GM12878 (cell line): ENCODE measurements around the gene CNTNAP5. TPM values are rescaled to one million over a fixed set of nuclear protein-coding genes. Genes with fewer than 3 reads are reported as not detected.

ENCODE experiments used
- ATAC-seq: fragments of 200-7000 bp; cut with Tn5 transposase; 3 replicates; pipeline ENCODE4 v1.9.1; 2020; ENCODE audit warnings: mild to moderate bottlenecking, moderate library complexity
- BruUV-seq: library from RNA; stranded (reverse); fragments of 400-500 nt; replicated peaks from 2 replicates; lab custom pipeline; 2021; lab: Mats Ljungman, UMichigan
- CTCF ChIA-PET: fragments of 300-600 bp; sonication (Branson Sonifier 250); formaldehyde crosslinking; extraction: SDS; loops from one replicate; lab custom pipeline; 2021; ENCODE audit warnings: inconsistent platforms; lab: Yijun Ruan, JAX
- POLR2A ChIA-PET: fragments of 350-600 bp; formaldehyde crosslinking; extraction: SDS; loops from one replicate; lab custom pipeline; 2021; ENCODE audit warnings: inconsistent platforms; lab: Charles Lee
- RAD21 ChIA-PET: fragments of 300-600 bp; sonication (Branson Sonifier 250); formaldehyde crosslinking; loops from one replicate; lab custom pipeline; 2023; ENCODE audit warnings: antibody characterized with exemption; ENCODE audit not compliant: unreplicated experiment; lab: Charles Lee
- SMC1A ChIA-PET: fragments of 300-600 bp; sonication (Branson Sonifier 250); formaldehyde crosslinking; loops from one replicate; lab custom pipeline; 2023; ENCODE audit not compliant: unreplicated experiment, uncharacterized antibody; lab: Charles Lee
- DNase-seq: peaks from one replicate; pipeline ENCODE4 v3.0.0-alpha.2; 2011; ENCODE audit warnings: low read depth, low spot score
- FAIRE-seq: peaks from 3 replicates; lab custom pipeline; 2011; peaks lifted over from hg19 to GRCh38; lab: Jason Lieb, UNC
- H2AFZ ChIP-seq: 2 replicates; pipeline ENCODE4 v1.6.0; 2011; ENCODE audit warnings: low read depth, low read length, control low read depth; ENCODE audit not compliant: control insufficient read depth
- H3K27ac ChIP-seq: 2 replicates; pipeline ENCODE4 v1.5.1; 2011; ENCODE audit warnings: control low read depth; ENCODE audit not compliant: control insufficient read depth, insufficient read depth
- H3K27me3 ChIP-seq, 2 experiments: replicated peaks in 1 of 2; 2 replicates each; pipeline versions ENCODE4 v1.6.0 to v1.6.1; 2011; ENCODE audit warnings: low read length in 1 of 2; ENCODE audit not compliant: control insufficient read depth in 2 of 2, insufficient read depth in 2 of 2
- H3K36me3 ChIP-seq, 2 experiments: 2 replicates each; pipeline ENCODE4 v1.5.1; 2011; ENCODE audit warnings: low read length in 1 of 2; ENCODE audit not compliant: control insufficient read depth in 2 of 2, insufficient read depth in 2 of 2
- H3K4me1 ChIP-seq: 2 replicates; pipeline ENCODE4 v1.6.1; 2011; ENCODE audit warnings: mild to moderate bottlenecking, low read length, moderate library complexity, mixed read lengths; ENCODE audit not compliant: control insufficient read depth, insufficient read depth
- H3K4me2 ChIP-seq: 2 replicates; pipeline ENCODE4 v1.6.0; 2011; ENCODE audit warnings: control low read depth; ENCODE audit not compliant: control insufficient read depth, insufficient read depth
- H3K4me3 ChIP-seq: fragments of 200-600 bp; sonication (generic); 2 replicates; pipeline ENCODE4 v1.5.1; 2016
- H3K79me2 ChIP-seq: 2 replicates; pipeline ENCODE4 v1.6.0; 2011; ENCODE audit warnings: low read length; ENCODE audit not compliant: control insufficient read depth, insufficient read depth
- H3K9ac ChIP-seq: 2 replicates; pipeline ENCODE4 v1.8.0; 2011; ENCODE audit warnings: low read length, control low read depth, mixed read lengths; ENCODE audit not compliant: control insufficient read depth, insufficient read depth
- H3K9me3 ChIP-seq: replicated peaks from 3 replicates; pipeline ENCODE4 v1.5.1; 2011; ENCODE audit warnings: mild to moderate bottlenecking, low read length; ENCODE audit not compliant: control insufficient read depth, insufficient read depth
- H4K20me1 ChIP-seq: 2 replicates; pipeline ENCODE4 v1.6.0; 2011; ENCODE audit not compliant: control insufficient read depth, insufficient read depth
- ASH2L ChIP-seq: fragments of 300-600, 200-600 bp; sonication (generic); IDR thresholded peaks from 2 replicates; pipeline ENCODE4 v1.6.1; 2017; ENCODE audit warnings: low read depth, mild to moderate bottlenecking, borderline replicate concordance
- ATF7 ChIP-seq: fragments of 450-650 bp; IDR thresholded peaks from 2 replicates; pipeline ENCODE4 v1.6.1; 2016; ENCODE audit warnings: low read depth, mild to moderate bottlenecking
- CHD2 ChIP-seq: IDR thresholded peaks from 2 replicates; pipeline ENCODE4 v1.6.1; 2011; ENCODE audit warnings: low read depth, low read length, improper control_type of control experiment, borderline replicate concordance
- CREB1 ChIP-seq: IDR thresholded peaks from 2 replicates; pipeline ENCODE4 v1.6.1; 2012; ENCODE audit warnings: low read depth, mild to moderate bottlenecking, inconsistent platforms
- EED ChIP-seq: sonication (generic); IDR thresholded peaks from 2 replicates; pipeline ENCODE4 v1.6.1; 2016; ENCODE audit warnings: antibody characterized with exemption, low read depth
- FOXM1 ChIP-seq: IDR thresholded peaks from 2 replicates; pipeline ENCODE4 v1.6.1; 2012; ENCODE audit warnings: low read depth, mild to moderate bottlenecking, inconsistent platforms, low read length, moderate library complexity
- NFXL1 ChIP-seq: fragments of 450-650 bp; IDR thresholded peaks from 2 replicates; pipeline ENCODE4 v1.6.1; 2017; ENCODE audit warnings: antibody characterized with exemption, mild to moderate bottlenecking, borderline replicate concordance
- NFYB ChIP-seq: IDR thresholded peaks from 2 replicates; pipeline ENCODE4 v1.6.1; 2011; ENCODE audit warnings: low read depth, mild to moderate bottlenecking, low read length, improper control_type of control experiment, moderate library complexity; ENCODE audit not compliant: insufficient read depth
- RCOR1 ChIP-seq: conservative IDR thresholded peaks from 2 replicates; pipeline ENCODE4 v1.6.1; 2012; ENCODE audit warnings: low read depth, low read length, improper control_type of control experiment
- SIX5 ChIP-seq: IDR thresholded peaks from 2 replicates; pipeline ENCODE4 v1.6.1; 2011; ENCODE audit warnings: mild to moderate bottlenecking, low read depth, low read length, moderate library complexity; ENCODE audit not compliant: severe bottlenecking
- SP1 ChIP-seq: IDR thresholded peaks from one replicate; pipeline ENCODE4 v1.6.1; 2011; ENCODE audit warnings: low read depth, low read length
- SRF ChIP-seq, 2 experiments: IDR thresholded peaks; 2 replicates each; pipeline ENCODE4 v1.6.1; 2011; ENCODE audit warnings: low read depth in 2 of 2, low read length in 2 of 2, mild to moderate bottlenecking in 1 of 2, moderate library complexity in 1 of 2
- USF1 ChIP-seq: IDR thresholded peaks from 2 replicates; pipeline ENCODE4 v1.6.1; 2011; ENCODE audit warnings: borderline replicate concordance, low read depth, mild to moderate bottlenecking, moderate library complexity, mixed read lengths, low read length; ENCODE audit not compliant: insufficient read depth; ENCODE audit errors: extremely low read length
- ZNF24 ChIP-seq: fragments of 450-650 bp; IDR thresholded peaks from 2 replicates; pipeline ENCODE4 v1.6.1; 2017; ENCODE audit warnings: antibody characterized with exemption, mild to moderate bottlenecking
- WGBS: methylation state at CpG from one replicate; pipeline ENCODE4 v1.1.6; 2016; ENCODE audit warnings: low lambda C conversion rate; ENCODE audit not compliant: insufficient replicate concordance, insufficient coverage; ENCODE audit errors: missing lambda C conversion rate; 5-methylcytosine and 5-hydroxymethylcytosine counted together
- in situ Hi-C: fragments of 300-500 bp; cut with MboI; formaldehyde crosslinking; loops from 9 replicates; pipeline ENCODE4 v1.14.3; 2018; ENCODE audit warnings: mixed read lengths
- intact Hi-C: fragments of 100-400 bp; cut with micrococcal nuclease; formaldehyde crosslinking; loops from one replicate; pipeline ENCODE4 v1.14.2; 2022; ENCODE audit not compliant: unreplicated experiment
- polyA plus RNA-seq, 11 experiments: library from polyadenylated mRNA; depleted of rRNA in 4 of 11; unstranded in 6 of 11; stranded (reverse) in 5 of 11; fragments of >200 nt; fragmentation: Nextera tagmentation in 4 of 11; fragmentation: Illumina TruSeq in 1 of 11; extraction: Ambion mirVana in 4 of 11; extraction: Trizol in 1 of 11; gene quantifications; 1 replicate in 1 of 11; 2 replicates in 10 of 11; pipeline versions ENCODE4 v1.2.1 to v1.2.3, GENCODE V29; 2011 to 2016; ENCODE audit warnings: inconsistent platforms in 2 of 11, missing spikeins in 2 of 11, low read depth in 1 of 11
- total RNA-seq, 4 experiments: library from RNA; depleted of rRNA in 3 of 4; stranded (reverse); fragments of >200 nt in 3 of 4; fragmentation: Illumina TruSeq in 1 of 4; extraction: Trizol in 1 of 4; gene quantifications; 2 replicates each; pipeline versions ENCODE4 v1.2.1 to v1.2.3, GENCODE V29; 2013 to 2021
- TF ChIP-seq, protein P1 (sequence below), 3 experiments: IDR thresholded peaks in 2 of 3; conservative IDR thresholded peaks in 1 of 3; 2 replicates each; pipeline ENCODE4 v1.5.1; 2011; ENCODE audit warnings: low read depth in 3 of 3, low read length in 3 of 3, mild to moderate bottlenecking in 3 of 3, control low read depth in 2 of 3, moderate library complexity in 2 of 3, inconsistent platforms in 1 of 3, mixed read lengths in 1 of 3; ENCODE audit not compliant: control insufficient read depth in 2 of 3, insufficient read depth in 1 of 3; ENCODE audit errors: extremely low read depth in 1 of 3
- TF ChIP-seq, protein P2 (sequence below): fragments of 450-650 bp; IDR thresholded peaks from 2 replicates; pipeline ENCODE4 v1.6.1; 2017; ENCODE audit warnings: antibody characterized with exemption, mild to moderate bottlenecking, moderate library complexity
- TF ChIP-seq, protein P3 (sequence below): IDR thresholded peaks from 2 replicates; pipeline ENCODE4 v1.6.1; 2012; ENCODE audit warnings: low read depth, low read length, improper control_type of control experiment

Gene CNTNAP5
- total and polyA plus RNA-seq, 10 of the 15 experiments (the other 5 are each of a cell fraction or from before 2014, with no cell fraction given), result not detected

GRCh38 chr2:124254621-124255020, 229.5 kb downstream of the CNTNAP5 start (continued):
- no peak for TF ChIP-seq SIX5
- no peak for TF ChIP-seq SP1
- no peak for TF ChIP-seq CREB1
- no peak for TF ChIP-seq NFYB

DNA sequence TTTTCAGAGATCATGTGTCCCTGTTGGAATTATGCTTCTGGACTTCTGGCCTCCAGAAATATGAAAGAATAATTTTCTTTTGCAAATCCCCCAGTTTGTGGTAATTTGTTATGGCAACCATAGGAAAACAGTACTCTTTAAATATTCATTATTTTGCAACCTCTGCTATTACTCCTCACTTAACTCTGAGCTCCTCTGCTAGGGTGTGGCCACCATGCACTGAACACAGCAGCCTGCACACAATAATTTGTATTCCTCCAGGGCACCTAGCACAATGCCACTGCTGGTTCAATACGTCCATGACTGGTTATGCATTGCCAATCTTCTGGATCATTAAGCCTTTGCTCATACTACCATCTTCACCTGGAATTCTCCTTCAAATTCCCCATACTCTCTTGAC, 232.0 kb downstream of the CNTNAP5 start:
- Histone ChIP-seq H3K4me2 (no peak overlapping the region), H3K79me2 (no peaks in the 10 kb centered on the region), H4K20me1 (no peaks in the 10 kb centered on the region), H2AFZ (no peak overlapping the region), H3K4me1 (no peaks in the 10 kb centered on the region), H3K9ac (no peak overlapping the region), H3K27ac (no peak overlapping the region), H3K9me3 (no peaks in the 10 kb centered on the region), H3K4me3 (no peak overlapping the region), H3K27me3 (no peaks in the 10 kb centered on the region), H3K36me3 (no peaks in the 10 kb centered on the region)
- WGBS, result 0% methylated on average over 1 of the region's 1 CpG
- ATAC-seq (no peak), DNase-seq (no peak), FAIRE-seq (no peak)
- BruUV-seq, result no TSS peak
- TF ChIP-seq, protein P1, sequence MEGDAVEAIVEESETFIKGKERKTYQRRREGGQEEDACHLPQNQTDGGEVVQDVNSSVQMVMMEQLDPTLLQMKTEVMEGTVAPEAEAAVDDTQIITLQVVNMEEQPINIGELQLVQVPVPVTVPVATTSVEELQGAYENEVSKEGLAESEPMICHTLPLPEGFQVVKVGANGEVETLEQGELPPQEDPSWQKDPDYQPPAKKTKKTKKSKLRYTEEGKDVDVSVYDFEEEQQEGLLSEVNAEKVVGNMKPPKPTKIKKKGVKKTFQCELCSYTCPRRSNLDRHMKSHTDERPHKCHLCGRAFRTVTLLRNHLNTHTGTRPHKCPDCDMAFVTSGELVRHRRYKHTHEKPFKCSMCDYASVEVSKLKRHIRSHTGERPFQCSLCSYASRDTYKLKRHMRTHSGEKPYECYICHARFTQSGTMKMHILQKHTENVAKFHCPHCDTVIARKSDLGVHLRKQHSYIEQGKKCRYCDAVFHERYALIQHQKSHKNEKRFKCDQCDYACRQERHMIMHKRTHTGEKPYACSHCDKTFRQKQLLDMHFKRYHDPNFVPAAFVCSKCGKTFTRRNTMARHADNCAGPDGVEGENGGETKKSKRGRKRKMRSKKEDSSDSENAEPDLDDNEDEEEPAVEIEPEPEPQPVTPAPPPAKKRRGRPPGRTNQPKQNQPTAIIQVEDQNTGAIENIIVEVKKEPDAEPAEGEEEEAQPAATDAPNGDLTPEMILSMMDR (IDR thresholded peaks at IDR 0.05 in 2 of 3, conservative IDR thresholded peaks at IDR 0.05 in 1 of 3; ENCODE audit: control insufficient read depth in 2 of 3, extremely low read depth in 1 of 3, insufficient read depth in 1 of 3, low read depth in 3 of 3, low read length in 3 of 3), result no peak
- no peak for TF ChIP-seq ASH2L
- TF ChIP-seq, protein P2, sequence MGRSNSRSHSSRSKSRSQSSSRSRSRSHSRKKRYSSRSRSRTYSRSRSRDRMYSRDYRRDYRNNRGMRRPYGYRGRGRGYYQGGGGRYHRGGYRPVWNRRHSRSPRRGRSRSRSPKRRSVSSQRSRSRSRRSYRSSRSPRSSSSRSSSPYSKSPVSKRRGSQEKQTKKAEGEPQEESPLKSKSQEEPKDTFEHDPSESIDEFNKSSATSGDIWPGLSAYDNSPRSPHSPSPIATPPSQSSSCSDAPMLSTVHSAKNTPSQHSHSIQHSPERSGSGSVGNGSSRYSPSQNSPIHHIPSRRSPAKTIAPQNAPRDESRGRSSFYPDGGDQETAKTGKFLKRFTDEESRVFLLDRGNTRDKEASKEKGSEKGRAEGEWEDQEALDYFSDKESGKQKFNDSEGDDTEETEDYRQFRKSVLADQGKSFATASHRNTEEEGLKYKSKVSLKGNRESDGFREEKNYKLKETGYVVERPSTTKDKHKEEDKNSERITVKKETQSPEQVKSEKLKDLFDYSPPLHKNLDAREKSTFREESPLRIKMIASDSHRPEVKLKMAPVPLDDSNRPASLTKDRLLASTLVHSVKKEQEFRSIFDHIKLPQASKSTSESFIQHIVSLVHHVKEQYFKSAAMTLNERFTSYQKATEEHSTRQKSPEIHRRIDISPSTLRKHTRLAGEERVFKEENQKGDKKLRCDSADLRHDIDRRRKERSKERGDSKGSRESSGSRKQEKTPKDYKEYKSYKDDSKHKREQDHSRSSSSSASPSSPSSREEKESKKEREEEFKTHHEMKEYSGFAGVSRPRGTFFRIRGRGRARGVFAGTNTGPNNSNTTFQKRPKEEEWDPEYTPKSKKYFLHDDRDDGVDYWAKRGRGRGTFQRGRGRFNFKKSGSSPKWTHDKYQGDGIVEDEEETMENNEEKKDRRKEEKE, result no peak
- TF ChIP-seq FOXM1, result no peak
- TF ChIP-seq ZNF24, result no peak
- no peak for TF ChIP-seq SRF (IDR thresholded peaks at IDR 0.05; ENCODE audit: low read depth in 2 of 2, low read length in 2 of 2)
- no peak for TF ChIP-seq ATF7
- no peak for TF ChIP-seq CHD2
- TF ChIP-seq, protein P3, sequence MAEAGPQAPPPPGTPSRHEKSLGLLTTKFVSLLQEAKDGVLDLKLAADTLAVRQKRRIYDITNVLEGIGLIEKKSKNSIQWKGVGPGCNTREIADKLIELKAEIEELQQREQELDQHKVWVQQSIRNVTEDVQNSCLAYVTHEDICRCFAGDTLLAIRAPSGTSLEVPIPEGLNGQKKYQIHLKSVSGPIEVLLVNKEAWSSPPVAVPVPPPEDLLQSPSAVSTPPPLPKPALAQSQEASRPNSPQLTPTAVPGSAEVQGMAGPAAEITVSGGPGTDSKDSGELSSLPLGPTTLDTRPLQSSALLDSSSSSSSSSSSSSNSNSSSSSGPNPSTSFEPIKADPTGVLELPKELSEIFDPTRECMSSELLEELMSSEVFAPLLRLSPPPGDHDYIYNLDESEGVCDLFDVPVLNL, result no peak
- no peak for TF ChIP-seq EED
- no peak for TF ChIP-seq USF1
- TF ChIP-seq NFXL1, result no peak
- no peak for TF ChIP-seq RCOR1
- intact Hi-C loops, result no loop called here
- in situ Hi-C loops, result no loop called here
- RAD21 ChIA-PET, result no interaction called here
- CTCF ChIA-PET, result no interaction called here
- POLR2A ChIA-PET, result no interaction called here
- SMC1A ChIA-PET, result no interaction called here
